Brain microvascular endothelial cell (primary cell): ENCODE results near the gene UROC1.
A peak's percentile ranks its signal among the peaks of the same experiment; 100 is the strongest.

Experiments
- DNase-seq: peaks from one replicate; pipeline ENCODE4 v3.0.0-alpha.2; 2020
- H3K27ac ChIP-seq: fragments of 250-450 bp; sonication (Bioruptor Pico); 2 replicates; pipeline ENCODE4 v1.5.1; 2020; ENCODE audit warnings: mild to moderate bottlenecking, moderate library complexity
- H3K27me3 ChIP-seq: fragments of 250-450 bp; sonication (Bioruptor Pico); replicated peaks from 2 replicates; pipeline ENCODE4 v1.5.1; 2020; ENCODE audit warnings: mild to moderate bottlenecking
- H3K36me3 ChIP-seq: fragments of 250-450 bp; sonication (Bioruptor Pico); replicated peaks from 2 replicates; pipeline ENCODE4 v1.5.1; 2020; ENCODE audit warnings: mild to moderate bottlenecking
- H3K4me3 ChIP-seq: 2 replicates; pipeline ENCODE4 v1.5.1; 2011; ENCODE audit warnings: low read depth, mild to moderate bottlenecking, control low read depth, low read length, moderate library complexity
- CTCF ChIP-seq: IDR thresholded peaks from 2 replicates; pipeline ENCODE4 v1.5.1; 2011; ENCODE audit warnings: low read depth, mild to moderate bottlenecking, moderate library complexity, low read length, control low read depth, inconsistent platforms; ENCODE audit errors: missing control alignments
- in situ Hi-C: cut with HindIII; loops from 2 replicates; pipeline ENCODE4 v1.10.0; 2017; ENCODE audit warnings: low sequenced_read_pairs, low pct_ligation_motif_present

UROC1 gene

GRCh38 chr3:126523745-126524428 lies 6.3 kb upstream of the UROC1 start, which contains the start of gene CHST13:
TSS of gene CHST13 (plus strand) at chr3:126524155. CDS start at chr3:126524333, 178 bp downstream.
- H3K27me3 ChIP-seq = peaks cover 13% of the 10 kb centered on the region
- in situ Hi-C loops = no loop called here
- no peak for TF ChIP-seq CTCF
- no peak for DNase-seq
- no peak within 1 kb of the TSS for H3K27ac ChIP-seq
- no peaks in the 10 kb centered on the region for H3K36me3 ChIP-seq
- peak within 1 kb of the TSS; percentile 9 for H3K4me3 ChIP-seq

- H3K4me3 ChIP-seq = no peak overlapping the region
- peak; percentile 89 for TF ChIP-seq CTCF
- H3K36me3 ChIP-seq = no peaks in the 10 kb centered on the region
- no peak overlapping the region for H3K27ac ChIP-seq
- peak; percentile 30 for DNase-seq
- in situ Hi-C loops = no loop called here
- H3K27me3 ChIP-seq = peaks cover 13% of the 10 kb centered on the region
Observed at GRCh38 chr3:126522363-126522788, 4.8 kb upstream of the UROC1 start.

- H3K36me3 ChIP-seq = no peaks in the 10 kb centered on the region
- in situ Hi-C loops = no loop called here
Observed at GRCh38 chr3:126521122-126521891, 3.7 kb upstream of the UROC1 start.

GRCh38 chr3:126519506-126520455 lies 2.2 kb upstream of the UROC1 start:
- DNase-seq = no peak
- TF ChIP-seq CTCF = no peak
- Histone ChIP-seq H3K4me3 (no peak overlapping the region), H3K27ac (no peak overlapping the region), H3K36me3 (no peaks in the 10 kb centered on the region), H3K27me3 (peaks cover 11% of the 10 kb centered on the region)
- in situ Hi-C loops = no loop called here

More at GRCh38 chr3:126521122-126521891, 3.7 kb upstream of the UROC1 start:
- no peak for TF ChIP-seq CTCF
- no peak for DNase-seq
- Histone ChIP-seq H3K4me3 (no peak overlapping the region), H3K27ac (no peak overlapping the region), H3K27me3 (peaks cover 13% of the 10 kb centered on the region)

GRCh38 chr3:126518779-126519177 lies 1.2 kb upstream of the UROC1 start:
- no peak for DNase-seq
- no peak for TF ChIP-seq CTCF
- no peak overlapping the region for H3K4me3 ChIP-seq
- no peak overlapping the region for H3K27ac ChIP-seq
- H3K27me3 ChIP-seq = peaks cover 3% of the 10 kb centered on the region
- no peaks in the 10 kb centered on the region for H3K36me3 ChIP-seq
- in situ Hi-C loops = no loop called here
